Measurements from ENCODE around the gene ADGRV1.

Gene ADGRV1

GRCh38 chr5:90612919-90613318, 54.3 kb downstream of the ADGRV1 start:
- no peaks in the 10 kb centered on the region for H3F3A ChIP-seq (ENCODE audit: low read depth)
- H3K27me3 ChIP-seq (ENCODE audit: insufficient read depth, low read length, poor library complexity, severe bottlenecking): no peaks in the 10 kb centered on the region
- H3K4me3 ChIP-seq (ENCODE audit: low read length, poor library complexity, severe bottlenecking): peak overlapping the region; percentile 16
- H3K36me3 ChIP-seq (ENCODE audit: insufficient read depth, low read length): no peaks in the 10 kb centered on the region
- no peak overlapping the region for H3K9ac ChIP-seq (ENCODE audit: low read depth, low read length, poor library complexity, severe bottlenecking)
- no peaks in the 10 kb centered on the region for H4K20me1 ChIP-seq (ENCODE audit: insufficient read depth, low read length, poor library complexity, severe bottlenecking)
- peak overlapping the region; percentile 74 for H2AFZ ChIP-seq (ENCODE audit: low read length)
- no peaks in the 10 kb centered on the region for H3K4me1 ChIP-seq (ENCODE audit: insufficient read depth, low read length, poor library complexity, severe bottlenecking)
- TF ChIP-seq EZH2phosphoT487 (IDR thresholded peaks at IDR 0.05; ENCODE audit: borderline replicate concordance): no peak
- TF ChIP-seq CTCF (conservative IDR thresholded peaks at IDR 0.05; ENCODE audit: low read length): no peak
- H3K9me2 ChIP-seq (replicated peaks; ENCODE audit: low read depth, low read length): no peaks in the 10 kb centered on the region
- no peaks in the 10 kb centered on the region for H3K9me3 ChIP-seq (ENCODE audit: insufficient read depth, low read depth, low read length)
- peak overlapping the region; percentile 34 for H3K4me2 ChIP-seq (ENCODE audit: low read depth, low read length, poor library complexity, severe bottlenecking)
- no peaks in the 10 kb centered on the region for H3K79me2 ChIP-seq (ENCODE audit: insufficient read depth, low read length)

GRCh38 chr5:90613459-90613858, 54.9 kb downstream of the ADGRV1 start:
- no peak for TF ChIP-seq CTCF (conservative IDR thresholded peaks at IDR 0.05; ENCODE audit: low read length)
- no peak for TF ChIP-seq EZH2phosphoT487 (IDR thresholded peaks at IDR 0.05; ENCODE audit: borderline replicate concordance)
- Histone ChIP-seq H3K27me3 (ENCODE audit: insufficient read depth, low read length, poor library complexity, severe bottlenecking) (no peaks in the 10 kb centered on the region), H3F3A (ENCODE audit: low read depth) (no peaks in the 10 kb centered on the region), H2AFZ (ENCODE audit: low read length) (peak overlapping the region; percentile 74; the same call in 1 of the 2 replicates), H3K4me3 (ENCODE audit: low read length, poor library complexity, severe bottlenecking) (no peak overlapping the region), H3K36me3 (ENCODE audit: insufficient read depth, low read length) (no peaks in the 10 kb centered on the region), H4K20me1 (ENCODE audit: insufficient read depth, low read length, poor library complexity, severe bottlenecking) (no peaks in the 10 kb centered on the region), H3K9ac (ENCODE audit: low read depth, low read length, poor library complexity, severe bottlenecking) (no peak overlapping the region), H3K4me2 (ENCODE audit: low read depth, low read length, poor library complexity, severe bottlenecking) (peak overlapping the region; percentile 34), H3K79me2 (ENCODE audit: insufficient read depth, low read length) (no peaks in the 10 kb centered on the region), H3K9me2 (replicated peaks; ENCODE audit: low read depth, low read length) (no peaks in the 10 kb centered on the region), H3K9me3 (ENCODE audit: insufficient read depth, low read depth, low read length) (no peaks in the 10 kb centered on the region), H3K4me1 (ENCODE audit: insufficient read depth, low read length, poor library complexity, severe bottlenecking) (no peaks in the 10 kb centered on the region)

- no peak overlapping the region for H3K4me3 ChIP-seq (ENCODE audit: low read length, poor library complexity, severe bottlenecking)
- no peaks in the 10 kb centered on the region for H3K36me3 ChIP-seq (ENCODE audit: insufficient read depth, low read length)
- H3K4me2 ChIP-seq (ENCODE audit: low read depth, low read length, poor library complexity, severe bottlenecking): no peak overlapping the region
- no peaks in the 10 kb centered on the region for H3F3A ChIP-seq (ENCODE audit: low read depth)
- no peak overlapping the region for H3K9ac ChIP-seq (ENCODE audit: low read depth, low read length, poor library complexity, severe bottlenecking)
- no peak overlapping the region for H2AFZ ChIP-seq (ENCODE audit: low read length)
- H3K79me2 ChIP-seq (ENCODE audit: insufficient read depth, low read length): no peaks in the 10 kb centered on the region
- H3K9me3 ChIP-seq (ENCODE audit: insufficient read depth, low read depth, low read length): no peaks in the 10 kb centered on the region
- no peaks in the 10 kb centered on the region for H4K20me1 ChIP-seq (ENCODE audit: insufficient read depth, low read length, poor library complexity, severe bottlenecking)
- H3K9me2 ChIP-seq (replicated peaks; ENCODE audit: low read depth, low read length): no peaks in the 10 kb centered on the region
- H3K27me3 ChIP-seq (ENCODE audit: insufficient read depth, low read length, poor library complexity, severe bottlenecking): no peaks in the 10 kb centered on the region
- TF ChIP-seq EZH2phosphoT487 (IDR thresholded peaks at IDR 0.05; ENCODE audit: borderline replicate concordance) (no peak), CTCF (conservative IDR thresholded peaks at IDR 0.05; ENCODE audit: low read length) (no peak)
- no peaks in the 10 kb centered on the region for H3K4me1 ChIP-seq (ENCODE audit: insufficient read depth, low read length, poor library complexity, severe bottlenecking)
Observed at GRCh38 chr5:90613918-90614504, 55.4 kb downstream of the ADGRV1 start.

Measured in Loucy (cell line).